Measurements from ENCODE around the gene LRRD1. TPM values are rescaled to one million over a fixed set of nuclear protein-coding genes. Genes with fewer than 3 reads are reported as not detected.
"Not testable (repeated sequence)": the region's sequence is repeated elsewhere in the genome, so short reads cannot be mapped to it uniquely, and the experiment has no call there.

The LRRD1 gene
- total and polyA plus RNA-seq, 7 donors: 0.08 TPM; not detected in 6

- intact Hi-C loops (cut with DNase I): loop anchor here in 1 of 2 donors (5.0 kb wide), 1 partner anchor 270 kb away; the partner anchor contains the start of gene GATAD1
- TF ChIP-seq, protein P1, sequence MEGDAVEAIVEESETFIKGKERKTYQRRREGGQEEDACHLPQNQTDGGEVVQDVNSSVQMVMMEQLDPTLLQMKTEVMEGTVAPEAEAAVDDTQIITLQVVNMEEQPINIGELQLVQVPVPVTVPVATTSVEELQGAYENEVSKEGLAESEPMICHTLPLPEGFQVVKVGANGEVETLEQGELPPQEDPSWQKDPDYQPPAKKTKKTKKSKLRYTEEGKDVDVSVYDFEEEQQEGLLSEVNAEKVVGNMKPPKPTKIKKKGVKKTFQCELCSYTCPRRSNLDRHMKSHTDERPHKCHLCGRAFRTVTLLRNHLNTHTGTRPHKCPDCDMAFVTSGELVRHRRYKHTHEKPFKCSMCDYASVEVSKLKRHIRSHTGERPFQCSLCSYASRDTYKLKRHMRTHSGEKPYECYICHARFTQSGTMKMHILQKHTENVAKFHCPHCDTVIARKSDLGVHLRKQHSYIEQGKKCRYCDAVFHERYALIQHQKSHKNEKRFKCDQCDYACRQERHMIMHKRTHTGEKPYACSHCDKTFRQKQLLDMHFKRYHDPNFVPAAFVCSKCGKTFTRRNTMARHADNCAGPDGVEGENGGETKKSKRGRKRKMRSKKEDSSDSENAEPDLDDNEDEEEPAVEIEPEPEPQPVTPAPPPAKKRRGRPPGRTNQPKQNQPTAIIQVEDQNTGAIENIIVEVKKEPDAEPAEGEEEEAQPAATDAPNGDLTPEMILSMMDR (IDR thresholded peaks at IDR 0.05): no peak
- Histone ChIP-seq H3K27ac (no peak overlapping the region), H3K9me3 (no peaks in the 10 kb centered on the region), H3K36me3 (ENCODE audit: insufficient read depth in 1 of 2, low read depth in 1 of 2) (no peaks in the 10 kb centered on the region), H3K27me3 (ENCODE audit: insufficient read depth in 3 of 3, low read length in 2 of 3) (no peaks in the 10 kb centered on the region), H3K4me1 (no peaks in the 10 kb centered on the region), H3K4me3 (no peak overlapping the region)
- no peak for DNase-seq
- ATAC-seq: no peak
Observed at GRCh38 chr7:92177362-92177761, 1.6 kb downstream of the LRRD1 start.

DNA sequence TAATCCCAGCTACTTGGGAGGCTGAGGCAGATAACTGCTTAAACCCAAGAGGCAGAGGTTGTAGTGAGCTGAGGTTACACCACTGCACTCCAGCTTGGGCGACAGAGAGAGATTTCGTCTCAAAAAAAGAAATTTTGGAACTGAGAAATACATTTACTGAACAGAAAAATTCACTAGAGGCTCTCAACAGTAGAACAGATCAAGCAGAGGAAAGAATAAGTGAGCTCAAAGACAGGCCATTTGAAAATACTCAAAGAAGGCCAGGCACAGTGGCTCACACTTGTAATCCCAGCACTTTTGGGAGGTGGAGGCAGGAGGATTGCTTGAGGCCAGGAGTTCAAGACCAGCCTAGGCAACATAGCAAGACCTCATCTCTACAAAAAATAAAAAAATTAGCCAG lies 9.4 kb downstream of the LRRD1 start:
- WGBS, 3 donors: 75 to 87% (median 75%) methylated on average over 2 of the region's 2 CpGs
- H3K36me3 ChIP-seq (ENCODE audit: insufficient read depth in 1 of 2, low read depth in 1 of 2): not testable (repeated sequence)

DNA sequence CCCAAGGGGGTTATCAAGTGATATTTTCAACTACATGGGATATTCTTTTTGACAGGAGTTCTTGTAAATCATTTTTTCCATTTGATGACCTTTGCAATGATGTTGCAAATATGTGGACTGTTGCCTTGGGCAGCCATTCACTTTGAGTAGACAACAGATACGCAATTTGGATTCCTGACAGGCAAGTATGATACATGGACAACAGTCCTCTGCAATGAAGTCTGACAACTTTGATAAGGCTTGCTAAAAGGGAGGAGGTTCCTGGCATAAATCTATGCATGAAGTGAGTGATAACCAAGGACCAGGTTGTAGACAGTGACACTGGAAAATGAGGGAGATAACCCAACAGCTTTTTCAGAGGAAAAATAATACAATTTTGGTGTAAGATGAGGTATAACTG lies 17.7 kb downstream of the LRRD1 start:
- H3K27ac ChIP-seq: no peak overlapping the region
- H3K36me3 ChIP-seq (ENCODE audit: insufficient read depth in 1 of 2, low read depth in 1 of 2): no peaks in the 10 kb centered on the region
- H3K9me3 ChIP-seq: no peaks in the 10 kb centered on the region
- no peak overlapping the region for H3K4me3 ChIP-seq
- 82 to 89% (median 85%) methylated on average over 1 of the region's 1 CpG for WGBS, 3 donors
- TF ChIP-seq, protein P1 (IDR thresholded peaks at IDR 0.05): no peak
- H3K27me3 ChIP-seq (ENCODE audit: insufficient read depth in 3 of 3, low read length in 2 of 3): no peaks in the 10 kb centered on the region
- intact Hi-C loops (cut with DNase I): no loop called here
- no peak for ATAC-seq
- no peak for DNase-seq
- no peaks in the 10 kb centered on the region for H3K4me1 ChIP-seq

More for the DNA sequence above, 9.4 kb downstream of the LRRD1 start:
- DNase-seq; H3K4me3 ChIP-seq; H3K4me1 ChIP-seq; H3K27me3 ChIP-seq (ENCODE audit: insufficient read depth in 3 of 3, low read length in 2 of 3); H3K9me3 ChIP-seq; intact Hi-C loops (cut with DNase I); H3K27ac ChIP-seq; ATAC-seq: not testable (repeated sequence)

DNA sequence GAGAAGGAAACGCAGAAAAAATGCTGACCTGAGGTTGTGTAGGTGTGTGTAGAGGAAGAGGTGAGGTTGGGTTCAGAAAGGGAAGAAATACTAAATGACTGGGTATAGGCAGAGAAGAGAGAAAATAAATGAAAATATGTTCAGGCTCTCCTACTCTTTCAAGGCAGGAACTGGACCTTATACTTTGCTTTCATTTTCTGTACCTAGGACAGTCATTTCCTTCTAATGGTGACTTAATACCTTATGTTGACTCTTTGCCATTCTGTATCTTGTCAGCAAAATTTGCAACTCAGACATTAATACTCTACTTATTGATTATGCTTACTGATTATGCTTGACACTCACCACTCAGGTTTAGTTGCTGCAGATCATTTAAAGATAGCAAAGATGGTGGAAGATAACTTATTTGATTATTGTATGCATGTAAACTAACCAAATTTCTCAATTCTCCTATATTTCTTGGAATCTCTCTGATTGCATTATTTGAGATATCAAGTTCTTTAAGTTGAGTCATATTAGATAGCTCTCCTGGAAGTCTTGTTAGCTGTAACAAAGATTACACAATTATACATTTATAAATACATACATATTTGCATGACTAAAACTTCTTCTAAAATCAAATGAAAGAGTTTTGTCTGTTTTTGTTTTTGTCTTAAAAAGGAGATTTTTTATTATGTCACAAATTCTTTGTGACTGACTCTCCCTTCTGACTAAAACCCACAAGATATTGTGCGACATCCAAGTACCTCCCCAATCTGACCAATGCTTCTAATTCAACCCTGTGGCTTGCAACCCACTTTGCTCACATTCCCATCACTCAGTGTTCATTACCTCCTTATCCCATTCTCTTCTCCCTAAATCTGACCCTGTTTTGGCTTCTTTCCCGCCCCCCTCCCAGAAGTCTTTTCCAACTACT lies 20.0 kb downstream of the LRRD1 start:
- Histone ChIP-seq H3K9me3 (no peaks in the 10 kb centered on the region), H3K4me1 (no peaks in the 10 kb centered on the region), H3K27ac (no peak overlapping the region), H3K4me3 (no peak overlapping the region), H3K36me3 (ENCODE audit: insufficient read depth in 1 of 2, low read depth in 1 of 2) (no peaks in the 10 kb centered on the region), H3K27me3 (ENCODE audit: insufficient read depth in 3 of 3, low read length in 2 of 3) (no peaks in the 10 kb centered on the region)
- DNase-seq (no peak), ATAC-seq (no peak)
- intact Hi-C loops (cut with DNase I): no loop called here
- 93 to 95% (median 94%) methylated on average over 3 of the region's 3 CpGs for WGBS, 3 donors
- TF ChIP-seq, protein P1 (IDR thresholded peaks at IDR 0.05): no peak

DNA sequence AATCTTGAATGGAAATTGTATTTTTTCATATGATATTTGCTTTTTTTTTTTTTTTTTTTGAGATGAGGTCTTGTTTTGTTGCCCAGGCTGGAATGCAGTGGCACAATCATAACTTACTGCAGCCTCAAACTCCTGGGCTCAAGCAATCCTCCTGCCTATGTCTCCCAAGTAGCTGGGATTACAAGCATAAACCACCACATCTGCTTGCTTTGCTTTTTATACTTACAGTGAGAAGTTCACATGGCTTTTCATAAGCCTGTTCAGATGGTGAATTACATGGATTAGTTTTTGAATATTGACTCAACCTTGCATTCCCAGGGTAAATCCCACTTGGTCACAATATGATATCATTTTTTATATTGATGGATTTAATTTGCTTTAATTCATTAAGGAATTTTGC lies 22.0 kb downstream of the LRRD1 start:
- ATAC-seq (no peak), DNase-seq (no peak)
- intact Hi-C loops (cut with DNase I): no loop called here
- TF ChIP-seq, protein P1 (IDR thresholded peaks at IDR 0.05): no peak
- H3K9me3 ChIP-seq: no peaks in the 10 kb centered on the region
- H3K27ac ChIP-seq: no peak overlapping the region
- no peaks in the 10 kb centered on the region for H3K36me3 ChIP-seq (ENCODE audit: insufficient read depth in 1 of 2, low read depth in 1 of 2)
- H3K4me1 ChIP-seq: no peaks in the 10 kb centered on the region
- no peak overlapping the region for H3K4me3 ChIP-seq
- H3K27me3 ChIP-seq (ENCODE audit: insufficient read depth in 3 of 3, low read length in 2 of 3): no peaks in the 10 kb centered on the region

Measured in psoas muscle (tissue), 8 donors.